GM21390 (cell line): ENCODE data around the gene ADGRD1.
"Not testable (repeated sequence)": the region's sequence is repeated elsewhere in the genome, so short reads cannot be mapped to it uniquely, and the experiment has no call there.

ENCODE experiments used
- ATAC-seq: cut with Tn5 transposase; IDR thresholded peaks from one replicate; pipeline ENCODE4 v1.9.1; 2021; ENCODE audit not compliant: unreplicated experiment

Gene ADGRD1

GRCh38 chr12:130953771-130954543 is at the start of gene ADGRD1:
Gene ADGRD1, plus strand, starts transcription at chr12:130953907. Its CDS starts 559 bp downstream, at chr12:130954466.
- no peak for ATAC-seq

GRCh38 chr12:130904064-130904463 is 49.6 kb upstream of the ADGRD1 start:
- ATAC-seq, result no peak

GRCh38 chr12:130904936-130905455 is 48.7 kb upstream of the ADGRD1 start:
- ATAC-seq, result not testable (repeated sequence)

- ATAC-seq, result no peak
These were observed 44.6 kb upstream of the ADGRD1 start for GRCh38 chr12:130909111-130909510.

DNA sequence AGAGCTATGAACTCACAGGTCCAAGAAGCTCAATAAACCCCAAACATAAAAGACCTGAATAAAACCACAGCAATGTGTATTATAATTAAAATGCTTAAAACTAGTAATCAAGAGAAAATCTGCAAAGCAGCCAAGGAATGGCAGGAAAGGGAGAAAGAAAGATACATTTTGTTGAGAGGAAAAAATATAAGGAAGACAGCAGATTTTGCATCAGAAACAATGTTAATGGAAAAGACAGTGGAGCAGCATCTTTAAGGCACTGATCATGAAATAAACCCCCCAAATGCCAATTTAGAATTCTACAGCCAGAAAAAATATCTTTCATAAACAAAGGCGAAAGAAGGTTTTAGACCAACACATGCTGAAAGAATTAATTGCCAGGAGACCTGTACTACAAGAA is 42.5 kb upstream of the ADGRD1 start:
- ATAC-seq, result no peak

GRCh38 chr12:130911933-130912332 is 41.8 kb upstream of the ADGRD1 start:
- ATAC-seq, result no peak

GRCh38 chr12:130916241-130916911 is 37.3 kb upstream of the ADGRD1 start:
- ATAC-seq, result no peak

- no peak for ATAC-seq
These were observed 36.1 kb upstream of the ADGRD1 start for GRCh38 chr12:130917607-130918006.

DNA sequence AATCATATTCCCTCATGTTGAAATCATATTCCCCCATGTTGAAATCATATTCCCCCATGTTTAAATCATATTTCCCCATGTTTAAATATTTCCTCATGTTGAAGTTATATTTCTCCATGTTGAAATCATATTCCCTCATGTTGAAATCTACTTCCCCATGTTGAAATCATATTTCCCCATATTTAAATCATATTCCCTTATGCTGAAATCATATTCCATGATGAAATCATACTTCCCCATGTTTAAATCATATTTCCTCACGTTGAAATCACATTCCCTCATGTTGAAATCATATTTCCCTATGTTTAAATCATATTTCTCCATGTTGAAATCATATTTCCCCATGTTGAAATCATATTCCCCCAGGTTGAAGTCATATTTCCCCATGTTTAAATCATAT is 34.6 kb upstream of the ADGRD1 start:
- ATAC-seq, result no peak

GRCh38 chr12:130920119-130920703 is 33.5 kb upstream of the ADGRD1 start:
- ATAC-seq, result no peak

DNA sequence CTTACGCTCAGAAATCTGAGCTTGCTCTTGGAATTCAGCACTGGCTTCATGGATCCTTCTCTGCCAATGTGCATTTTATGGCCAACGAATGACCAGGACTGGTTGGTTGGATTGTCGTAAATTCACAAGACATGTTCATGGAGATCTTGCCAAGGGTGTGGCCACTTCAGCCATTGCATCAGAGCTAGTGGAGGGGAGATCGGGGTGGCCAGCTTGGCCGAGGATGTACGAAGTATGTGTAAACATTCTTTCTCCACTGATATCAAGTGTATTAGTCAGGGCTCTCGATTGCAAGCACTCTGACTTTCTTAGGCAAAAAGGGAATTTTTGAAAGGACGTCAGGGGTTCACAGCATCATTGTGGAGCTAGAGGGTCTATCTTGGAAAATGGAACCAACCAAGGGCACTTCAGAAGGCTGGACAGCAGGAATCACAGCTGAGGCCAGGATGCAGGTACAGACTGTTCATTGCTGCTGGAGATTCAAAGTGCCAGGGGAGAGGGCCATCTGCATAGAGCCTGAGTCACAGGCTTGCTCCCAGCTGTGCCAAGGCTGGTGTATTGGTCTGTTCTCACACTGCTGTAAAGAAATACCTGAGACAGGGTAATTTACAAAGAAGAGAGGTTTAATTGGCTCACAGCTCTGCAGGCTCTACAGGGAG is 32.9 kb upstream of the ADGRD1 start:
- ATAC-seq, result no peak

DNA sequence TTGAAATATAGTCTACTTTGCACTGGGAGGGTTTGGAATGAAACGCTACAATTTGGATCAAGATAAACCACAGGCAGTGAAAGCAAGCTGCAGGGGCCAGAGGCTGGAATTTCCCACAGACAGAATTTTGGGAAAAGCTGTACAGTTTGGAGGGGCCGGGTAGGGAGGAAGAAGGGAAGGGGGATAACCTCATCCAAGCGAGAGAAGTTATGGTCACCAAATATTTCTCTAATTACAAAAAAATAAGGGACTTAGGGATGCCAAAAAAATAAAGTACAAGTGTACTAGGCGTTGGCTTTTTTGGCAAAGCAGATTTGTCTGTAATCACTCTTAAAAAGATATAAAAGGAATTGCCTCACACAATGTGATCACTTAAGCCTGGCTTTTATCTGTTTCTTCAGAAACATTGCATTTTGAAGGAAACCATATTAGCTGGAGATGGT is 31.2 kb upstream of the ADGRD1 start:
- ATAC-seq, result no peak

GRCh38 chr12:130924966-130925665 is 28.6 kb upstream of the ADGRD1 start:
- no peak for ATAC-seq

DNA sequence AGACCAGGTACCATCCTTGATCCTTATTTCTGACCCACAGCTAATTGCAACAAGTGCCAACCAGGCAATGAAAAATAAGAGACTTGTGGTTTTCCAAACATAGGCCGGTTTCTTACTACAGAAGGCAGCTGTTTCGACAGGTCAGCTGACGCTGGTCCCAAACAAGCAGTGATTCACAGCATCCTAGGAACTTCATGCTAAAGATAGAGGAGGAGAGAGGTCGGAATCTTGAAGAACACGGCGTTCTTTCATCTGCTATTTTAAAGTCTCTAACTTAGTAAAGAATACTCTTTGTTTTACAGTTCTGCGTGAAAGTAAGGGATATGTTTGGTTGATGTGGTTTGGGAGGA is 28.1 kb upstream of the ADGRD1 start:
- ATAC-seq, result no peak

GRCh38 chr12:130929363-130929762 is 24.3 kb upstream of the ADGRD1 start:
- ATAC-seq, result no peak

DNA sequence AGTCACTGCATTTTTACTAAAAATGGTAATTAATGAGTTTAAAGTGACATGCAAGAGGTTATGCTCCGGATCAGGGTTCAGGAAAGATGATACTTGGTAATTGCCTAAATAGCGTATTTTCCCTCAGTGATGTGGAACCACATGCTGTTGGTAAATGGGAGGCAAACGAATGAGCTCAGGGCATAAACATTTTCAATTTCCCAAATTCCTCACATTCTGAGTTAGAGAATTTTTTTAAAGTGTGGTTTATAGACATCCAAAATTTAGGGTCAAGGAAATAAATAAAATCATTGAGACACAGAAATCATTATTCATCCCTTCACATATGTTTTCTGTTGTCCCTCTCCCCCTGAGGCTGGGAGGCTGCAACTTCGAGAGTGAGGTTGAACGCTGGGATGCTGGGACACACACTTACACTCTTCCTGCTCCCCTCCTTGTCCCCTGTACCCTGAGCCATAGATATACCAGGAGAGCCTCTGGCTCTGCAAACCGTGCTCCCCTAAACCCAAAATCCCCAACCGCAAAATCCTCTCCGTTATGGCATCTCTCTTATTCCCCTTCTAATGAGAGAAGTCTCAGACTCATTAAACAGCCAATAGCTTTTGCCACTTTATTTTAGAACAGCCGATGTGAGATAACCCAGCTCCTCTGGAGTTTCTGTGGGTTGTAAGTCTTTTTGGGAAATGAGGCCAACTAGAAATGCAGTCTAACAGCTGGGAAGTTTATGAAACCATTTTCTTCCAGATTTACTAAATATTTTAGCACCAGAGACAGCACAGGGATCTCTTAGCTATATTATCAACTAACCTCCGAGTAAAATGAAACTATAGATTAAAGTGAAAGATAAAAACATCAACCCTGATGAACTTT is 21.4 kb upstream of the ADGRD1 start:
- ATAC-seq, result no peak

GRCh38 chr12:130933269-130933995 is 20.3 kb upstream of the ADGRD1 start:
- ATAC-seq, result no peak

- ATAC-seq, result no peak
These were observed 19.0 kb upstream of the ADGRD1 start for GRCh38 chr12:130934753-130935152.

DNA sequence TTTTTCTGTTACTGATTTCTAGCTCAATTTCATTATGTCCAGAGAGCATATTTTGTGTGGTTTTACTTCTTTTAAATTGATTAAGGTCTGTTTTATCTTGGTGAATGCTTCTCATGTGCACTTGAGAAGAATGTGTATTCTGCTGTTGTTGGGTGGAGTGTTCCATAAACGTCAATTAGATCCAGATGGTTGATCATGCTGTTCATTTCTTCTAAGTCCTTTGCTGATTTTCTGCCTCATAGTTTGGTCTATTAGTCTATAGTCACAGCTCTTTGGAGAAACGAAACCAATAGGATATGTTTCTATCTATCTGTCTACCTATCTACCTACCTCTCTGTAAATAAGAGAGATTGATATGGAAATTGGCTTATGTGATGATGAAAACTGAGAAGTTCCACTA is 17.1 kb upstream of the ADGRD1 start:
- ATAC-seq, result no peak
